G401.6 (cell line): ENCODE data around the gene SND1.
"Not testable (repeated sequence)": the region's sequence is repeated elsewhere in the genome, so short reads cannot be mapped to it uniquely, and the experiment has no call there.

ENCODE experiments used
- FAIRE-seq: peaks from 2 replicates; lab custom pipeline; 2012; peaks lifted over from hg19 to GRCh38; lab: Jason Lieb, UNC

SND1 gene

DNA sequence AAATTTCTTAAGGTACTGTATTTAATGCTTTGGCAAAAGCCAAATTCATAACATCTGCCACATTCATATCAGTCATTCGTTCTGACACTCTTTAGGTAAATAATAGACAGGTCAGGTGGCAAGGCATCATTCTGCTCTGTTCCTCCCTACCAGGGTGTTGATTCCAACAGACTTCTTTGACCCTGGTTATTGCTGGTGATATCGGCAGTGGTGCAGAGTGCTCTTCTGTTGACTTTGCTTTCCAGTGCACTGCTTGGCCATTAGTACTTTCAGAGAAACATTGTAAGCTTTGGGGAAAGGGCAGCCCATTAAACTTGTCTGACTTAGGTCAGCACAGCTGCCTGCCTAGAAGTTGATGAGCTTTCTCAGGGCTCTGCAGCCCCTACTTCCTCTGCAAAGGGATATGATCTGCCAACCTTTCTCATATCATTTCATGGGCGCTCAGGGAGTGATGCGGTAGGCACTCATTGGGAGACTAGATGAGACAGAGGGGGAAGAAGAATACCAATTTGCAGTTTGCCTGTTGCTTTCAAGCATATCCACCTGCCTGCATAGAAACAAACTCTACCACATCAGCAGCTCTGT is 240.0 kb downstream of the SND1 start:
- FAIRE-seq = no peak

DNA sequence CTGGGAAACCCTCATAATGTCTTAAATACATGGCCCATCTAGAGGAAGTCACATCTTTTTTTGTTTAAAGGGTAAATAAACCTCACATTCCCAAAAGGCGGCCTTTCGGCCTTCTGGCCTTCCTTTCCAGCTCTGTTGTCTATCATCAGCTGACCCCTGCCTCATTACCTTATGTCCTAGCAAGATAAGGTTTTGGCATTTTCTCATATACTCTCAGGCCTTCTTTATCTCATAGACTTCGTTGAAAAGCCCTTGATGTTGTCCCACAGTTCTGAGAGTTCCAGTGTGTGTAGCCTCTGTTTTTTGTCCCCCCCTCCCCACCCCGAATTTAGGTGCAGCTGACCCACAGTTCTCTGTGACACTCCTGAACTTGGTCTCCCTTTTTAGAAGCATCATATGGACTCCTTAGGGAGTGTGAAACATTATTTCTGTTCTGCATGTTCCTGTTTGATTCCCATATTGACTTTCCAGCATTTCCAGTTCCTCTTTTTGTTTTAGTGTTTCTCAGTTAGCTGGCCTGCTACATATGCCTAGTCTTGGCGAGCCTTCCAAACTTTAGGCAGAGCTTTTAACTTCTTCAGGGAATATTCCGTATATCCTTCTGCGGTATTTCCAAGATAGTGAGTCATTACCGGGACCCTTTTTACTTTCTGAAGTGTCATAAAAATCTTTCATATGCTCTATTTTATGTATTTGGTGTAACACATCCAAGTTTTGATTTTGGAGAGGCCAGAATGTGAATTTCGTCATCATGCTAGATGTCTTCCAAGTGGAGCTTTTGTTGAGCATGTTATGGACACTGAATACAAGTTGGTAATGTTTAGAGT is 240.7 kb downstream of the SND1 start:
- no peak for FAIRE-seq

DNA sequence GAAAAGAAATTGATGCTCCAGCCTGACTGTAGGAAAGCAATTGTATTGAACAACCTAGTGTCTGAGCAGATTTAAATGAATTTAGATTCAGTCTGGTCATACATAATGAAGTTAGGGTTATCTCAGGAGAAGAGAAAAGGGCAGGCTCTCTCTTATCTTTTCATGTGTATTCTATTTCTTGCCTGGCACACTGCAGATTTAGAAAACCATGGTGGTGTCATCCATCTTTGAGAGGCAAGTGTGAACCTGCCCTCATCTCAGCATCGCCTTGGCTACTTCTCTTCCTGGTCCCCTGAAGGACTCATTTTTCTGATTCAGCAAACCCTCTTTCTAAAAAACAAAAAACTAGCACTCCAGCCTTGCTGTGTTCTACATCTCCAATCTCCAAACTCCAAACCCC is 241.6 kb downstream of the SND1 start:
- FAIRE-seq = no peak

DNA sequence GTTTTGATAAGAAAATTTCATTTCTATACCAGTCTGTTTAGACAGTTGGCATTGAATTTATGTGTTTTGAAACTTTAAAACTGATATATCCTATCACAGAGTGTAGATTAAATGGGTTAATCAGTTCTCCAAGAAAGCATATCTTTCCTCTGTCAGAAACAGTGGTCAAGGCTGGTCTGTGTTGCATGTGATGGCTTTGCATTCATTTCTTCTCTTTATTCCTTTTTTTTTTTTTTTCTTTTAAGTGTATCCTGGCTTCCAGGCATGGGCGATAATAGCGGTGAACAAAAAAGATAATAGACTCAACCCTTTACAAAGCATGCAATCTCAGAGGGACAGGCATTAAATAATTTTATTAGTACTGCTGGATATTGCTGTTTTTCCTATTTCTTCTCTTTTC is 242.6 kb downstream of the SND1 start:
- FAIRE-seq = no peak

DNA sequence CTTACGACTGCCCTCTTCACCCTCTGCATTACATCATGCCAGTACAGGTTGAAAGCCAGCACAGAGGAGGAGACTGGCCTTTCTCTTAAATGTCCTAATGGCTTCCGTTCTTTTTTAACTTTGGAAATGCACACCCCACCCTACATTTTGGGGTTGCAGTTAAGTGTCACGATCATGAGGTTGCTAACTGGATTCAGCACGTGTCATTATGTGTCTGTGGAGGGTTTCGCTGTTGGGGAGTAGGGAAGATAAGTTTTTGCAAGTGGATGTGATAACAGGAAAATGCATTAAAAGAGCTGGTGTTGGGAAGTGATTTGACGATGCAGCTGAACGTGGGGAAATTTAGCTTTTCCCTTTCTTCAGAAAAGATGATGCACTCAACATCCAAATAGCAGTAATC is 243.4 kb downstream of the SND1 start:
- FAIRE-seq = no peak

DNA sequence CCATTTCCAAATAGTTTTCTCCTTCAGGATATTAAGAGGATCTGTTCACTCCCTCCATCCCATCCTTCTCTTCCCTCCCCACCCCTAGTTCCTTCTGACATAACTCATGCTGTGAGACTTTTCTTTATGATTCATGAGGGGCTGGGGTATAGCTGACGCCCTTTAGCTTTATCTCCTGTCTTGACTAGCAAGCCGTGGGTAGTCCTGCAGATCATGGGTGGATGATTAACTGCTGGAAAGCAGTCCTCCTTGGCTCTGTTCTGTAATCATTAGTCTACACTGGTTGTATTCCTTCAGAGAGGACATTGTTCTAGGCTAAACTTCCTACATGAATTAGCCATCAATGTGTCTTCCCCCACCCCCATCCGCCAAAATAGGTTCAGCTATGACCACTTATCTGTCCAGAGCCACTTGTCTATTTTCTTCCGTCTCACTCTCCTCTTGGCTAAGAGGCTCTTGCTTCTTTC is 243.9 kb downstream of the SND1 start:
- no peak for FAIRE-seq

DNA sequence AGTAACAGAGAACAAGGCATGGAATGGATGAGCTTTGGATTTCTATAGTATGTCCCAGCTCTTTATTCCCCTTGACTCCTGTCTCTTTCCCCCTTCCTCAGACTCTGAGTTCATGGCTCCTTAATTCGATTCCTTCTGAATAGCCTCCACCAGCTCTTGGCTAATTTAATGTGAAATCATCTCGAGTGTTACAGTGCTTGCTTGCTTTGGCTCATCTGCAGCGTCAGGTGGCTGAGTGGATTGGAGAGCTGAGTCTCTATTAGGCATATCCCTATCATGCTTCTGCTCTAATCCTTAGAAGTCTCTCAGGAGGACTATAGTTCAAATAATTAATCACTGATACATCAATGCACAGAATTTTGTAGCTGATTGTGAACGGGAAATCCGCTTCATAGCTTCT is 244.7 kb downstream of the SND1 start:
- FAIRE-seq = no peak

DNA sequence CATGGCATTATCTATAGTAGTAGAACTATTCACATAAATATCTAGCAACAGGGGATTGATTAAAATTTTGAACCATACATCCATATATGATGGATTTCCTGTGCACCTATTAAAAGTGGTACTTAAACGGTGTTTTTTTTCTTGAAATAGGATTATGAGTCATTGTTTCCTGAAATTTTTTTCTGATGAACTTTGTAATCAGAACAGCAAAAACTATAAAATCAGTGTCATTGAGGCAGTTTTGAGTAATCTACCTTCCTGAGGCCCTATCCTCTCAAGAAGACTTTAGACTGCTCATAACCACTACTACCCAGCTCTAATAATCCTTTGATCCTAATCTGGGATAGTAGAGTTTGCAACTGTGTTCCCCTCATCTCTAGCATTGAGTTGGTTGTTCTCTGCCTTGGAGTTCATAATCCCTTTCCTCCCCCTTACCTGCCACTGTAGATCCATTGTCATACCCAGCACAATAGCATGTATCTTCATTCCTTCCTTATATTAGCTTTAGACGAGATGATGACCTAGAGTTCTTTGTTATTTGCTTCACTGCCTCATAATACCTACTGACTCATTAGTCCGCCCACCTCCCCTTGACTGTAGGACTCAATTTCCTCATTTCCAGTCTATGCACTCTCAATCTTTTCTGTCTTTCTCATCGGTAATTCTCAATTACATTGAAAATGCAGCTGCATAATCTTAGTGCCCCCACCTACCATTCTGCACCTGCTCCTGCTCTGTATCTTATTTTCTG is 245.9 kb downstream of the SND1 start:
- no peak for FAIRE-seq

DNA sequence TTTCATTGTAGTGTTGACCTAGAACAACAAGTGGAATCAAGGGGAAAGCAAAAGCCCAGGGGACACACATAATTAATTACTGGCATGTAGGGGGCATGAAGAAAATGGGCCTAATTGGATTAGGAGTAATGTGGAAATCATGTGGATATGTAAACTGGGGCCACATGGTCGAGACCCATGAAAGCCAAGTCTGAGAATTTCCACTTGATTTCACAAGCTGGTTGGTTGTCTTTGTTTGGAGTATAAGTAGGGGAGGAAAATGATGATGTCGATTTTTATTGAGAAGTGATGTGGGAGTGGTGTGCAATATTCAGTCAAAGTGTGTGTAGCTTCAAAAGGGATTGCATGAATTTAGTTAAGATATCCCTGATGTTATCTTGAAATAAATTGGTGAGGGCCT is 247.4 kb downstream of the SND1 start:
- FAIRE-seq = no peak

DNA sequence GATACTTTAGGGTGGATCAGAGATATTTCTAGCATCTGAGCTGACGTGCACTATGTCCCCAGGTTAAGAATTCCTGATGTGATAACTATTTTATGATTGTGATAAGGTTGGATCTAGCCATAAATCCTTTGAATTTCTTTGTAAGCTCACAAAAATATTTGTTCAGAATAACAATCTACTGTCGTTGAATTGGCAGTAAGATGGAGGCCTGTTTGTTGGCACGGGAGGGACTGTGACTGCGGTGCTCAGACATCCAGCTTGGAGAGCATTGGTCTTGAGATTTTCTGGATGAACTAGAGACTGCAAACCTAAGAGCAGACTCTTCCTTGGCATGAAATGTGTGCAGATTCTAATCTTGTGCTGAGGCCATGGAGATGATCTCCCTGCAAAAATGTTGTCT is 248.1 kb downstream of the SND1 start:
- no peak for FAIRE-seq

DNA sequence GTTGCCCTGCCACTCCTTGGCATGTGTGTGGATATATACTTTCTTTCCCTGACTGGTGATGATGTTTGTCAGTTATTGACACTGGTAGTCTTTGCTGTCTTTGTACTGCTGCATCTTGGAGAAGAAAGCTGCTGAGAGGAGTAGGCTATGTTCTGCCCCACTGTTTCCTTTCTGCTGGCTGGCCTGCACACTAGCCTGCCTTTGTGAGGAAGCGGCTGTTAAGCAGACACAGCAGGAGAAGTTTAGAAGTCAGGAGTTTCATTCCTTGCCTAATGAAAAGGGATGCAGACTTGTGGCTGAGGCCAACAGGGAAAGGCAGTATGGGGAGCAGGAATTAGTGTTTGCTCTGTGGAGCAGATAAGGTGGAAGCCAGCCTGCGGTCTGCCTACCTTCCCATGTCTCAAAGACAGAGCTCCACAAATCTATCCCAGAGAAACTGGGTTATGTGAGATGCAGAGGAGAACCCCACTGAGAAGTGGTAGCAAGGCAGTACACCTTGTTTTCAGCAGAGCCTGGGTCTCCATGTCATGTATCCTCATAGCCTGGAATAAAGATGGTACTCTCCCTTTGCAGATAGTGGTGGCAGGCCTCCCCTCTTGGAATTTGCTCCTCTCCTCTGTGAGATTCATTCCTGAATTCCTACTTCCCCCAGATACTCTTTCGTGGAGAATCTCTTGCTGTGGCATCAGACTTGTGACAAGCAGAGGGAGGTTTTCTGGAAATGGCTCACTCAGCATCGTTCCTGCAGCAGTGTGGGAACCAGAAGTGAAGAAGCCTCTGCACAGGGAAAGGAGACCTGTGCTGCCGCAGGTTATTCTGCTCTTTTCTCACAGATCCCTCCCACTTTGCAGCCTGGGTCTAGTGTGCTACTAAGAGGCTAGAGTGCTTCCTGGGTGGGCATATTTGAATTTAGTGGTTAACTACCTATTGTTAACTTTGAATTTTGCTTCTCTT is 249.0 kb downstream of the SND1 start:
- FAIRE-seq = no peak

DNA sequence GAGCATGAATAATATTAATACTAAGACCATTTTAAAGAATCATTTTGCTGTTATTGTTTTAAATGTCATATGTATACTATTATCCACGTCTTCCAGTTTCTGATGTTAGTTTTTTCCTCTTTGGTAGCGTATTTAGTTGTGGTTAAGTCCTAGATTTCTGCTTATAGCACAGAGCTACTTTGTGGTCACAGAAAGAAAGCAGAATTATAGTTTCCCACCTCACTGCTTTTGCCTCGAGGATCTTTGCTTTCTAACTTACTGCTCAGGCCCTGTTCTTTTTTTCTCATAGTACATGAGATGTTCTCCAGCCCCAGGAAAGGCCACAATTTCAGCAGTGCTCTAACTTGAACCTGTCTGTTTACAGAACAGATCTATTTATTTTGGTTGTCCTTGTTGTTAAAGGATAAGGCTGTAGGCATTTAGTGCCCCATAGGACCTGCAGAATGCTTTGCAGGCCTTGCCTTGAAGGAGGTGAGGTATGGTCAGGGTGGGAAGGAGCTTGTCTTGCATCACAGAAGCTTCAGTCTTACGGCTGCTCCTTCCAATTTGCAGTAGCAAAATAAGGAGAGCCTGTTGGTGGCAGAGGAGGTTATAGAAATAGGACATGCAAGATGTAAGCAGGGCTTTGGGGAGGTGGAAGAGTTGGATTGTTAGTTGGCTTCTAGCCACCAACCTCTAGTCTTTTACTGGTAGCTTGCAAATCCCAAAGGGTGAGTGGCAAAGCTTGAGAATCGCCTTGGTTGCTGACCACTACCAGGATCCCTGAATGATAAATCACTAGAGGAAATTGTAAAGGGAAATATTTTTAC is 250.1 kb downstream of the SND1 start:
- FAIRE-seq = no peak

DNA sequence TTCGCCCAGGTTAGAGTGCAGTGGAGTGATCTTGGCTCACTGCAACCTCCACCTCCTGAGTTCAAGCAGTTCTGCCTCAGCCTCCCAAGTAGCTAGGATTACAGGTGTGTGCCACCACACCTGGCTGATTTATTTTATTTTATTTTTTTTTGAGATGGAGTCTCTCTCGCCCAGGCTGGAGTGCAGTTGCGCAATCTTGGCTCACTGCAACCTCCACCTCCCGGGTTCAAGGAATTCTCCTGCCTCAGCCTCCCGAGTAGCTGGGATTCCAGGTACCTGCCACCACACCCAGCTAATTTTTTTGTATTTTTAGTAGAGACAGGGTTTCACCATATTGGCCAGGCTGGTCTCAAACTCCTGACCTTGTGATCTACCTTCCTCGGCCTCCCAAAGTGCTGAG is 250.8 kb downstream of the SND1 start:
- not testable (repeated sequence) for FAIRE-seq

DNA sequence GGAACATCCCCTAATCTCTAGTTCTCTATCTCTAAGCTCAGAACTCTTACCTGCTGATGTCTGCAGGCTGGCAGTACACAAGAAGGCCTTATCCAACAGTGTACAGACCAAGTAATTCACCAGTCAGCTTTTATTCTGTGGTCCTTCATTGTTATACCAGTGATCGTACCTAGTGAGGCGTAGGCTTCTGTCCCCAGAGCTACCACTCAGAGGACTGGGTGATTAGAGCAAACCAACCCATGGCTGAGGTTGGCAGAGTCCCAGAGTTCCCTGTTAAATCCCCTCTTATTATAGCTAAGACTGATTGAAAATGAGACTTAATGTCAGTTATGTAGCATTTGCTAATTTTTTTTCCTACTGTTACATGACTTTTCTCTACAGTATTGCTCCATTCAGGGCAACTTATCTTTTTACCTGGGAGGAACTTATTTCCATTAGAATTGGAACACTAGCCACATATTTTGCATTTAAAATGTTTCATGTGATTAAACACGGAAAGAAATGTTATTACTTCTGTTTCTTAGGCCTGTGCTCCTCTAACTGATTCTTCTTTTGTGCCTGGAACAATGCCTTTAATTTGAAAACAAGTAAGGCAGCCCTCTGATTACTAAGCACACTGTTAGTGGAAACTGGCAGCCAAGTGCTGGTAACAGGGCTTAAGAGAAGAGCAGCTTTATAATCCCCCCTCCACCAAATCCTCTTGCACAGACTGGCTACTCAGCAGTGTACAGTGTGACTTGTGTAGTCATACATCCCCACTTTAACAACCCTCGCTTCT is 252.1 kb downstream of the SND1 start:
- no peak for FAIRE-seq

DNA sequence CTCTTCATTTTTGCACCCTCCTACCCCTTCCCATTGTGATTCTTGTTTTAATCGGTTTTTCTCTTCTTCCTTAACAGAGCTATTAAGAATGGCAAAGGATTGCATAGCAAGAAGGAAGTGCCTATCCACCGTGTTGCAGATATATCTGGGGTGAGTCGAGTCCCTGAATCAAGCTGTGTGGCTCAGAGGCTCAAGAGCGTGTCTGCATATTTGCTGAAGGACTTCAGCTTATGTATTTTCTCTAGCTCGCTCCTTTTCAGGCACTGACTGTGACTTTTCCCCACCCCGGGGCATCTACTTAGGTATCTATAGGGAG is 252.6 kb downstream of the SND1 start:
- no peak for FAIRE-seq

DNA sequence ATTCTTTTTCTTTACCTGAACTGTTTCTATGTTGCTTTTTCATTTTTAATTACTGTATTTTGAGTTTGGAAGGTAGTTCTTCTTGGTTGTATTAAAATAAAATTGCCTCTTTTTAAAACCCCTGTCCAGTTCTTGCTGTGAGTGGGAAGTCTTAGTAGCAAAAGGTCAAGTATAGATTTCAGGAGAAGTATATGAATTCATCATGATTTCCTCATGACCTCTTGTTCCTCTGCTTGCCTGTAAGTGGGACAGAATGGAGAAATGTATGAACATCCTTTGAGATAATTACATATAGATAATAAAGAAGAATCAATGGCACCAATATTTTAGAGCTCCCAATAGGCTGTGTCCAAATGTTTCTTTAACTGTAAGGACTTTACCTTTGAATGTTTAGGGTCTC is 253.0 kb downstream of the SND1 start:
- no peak for FAIRE-seq

DNA sequence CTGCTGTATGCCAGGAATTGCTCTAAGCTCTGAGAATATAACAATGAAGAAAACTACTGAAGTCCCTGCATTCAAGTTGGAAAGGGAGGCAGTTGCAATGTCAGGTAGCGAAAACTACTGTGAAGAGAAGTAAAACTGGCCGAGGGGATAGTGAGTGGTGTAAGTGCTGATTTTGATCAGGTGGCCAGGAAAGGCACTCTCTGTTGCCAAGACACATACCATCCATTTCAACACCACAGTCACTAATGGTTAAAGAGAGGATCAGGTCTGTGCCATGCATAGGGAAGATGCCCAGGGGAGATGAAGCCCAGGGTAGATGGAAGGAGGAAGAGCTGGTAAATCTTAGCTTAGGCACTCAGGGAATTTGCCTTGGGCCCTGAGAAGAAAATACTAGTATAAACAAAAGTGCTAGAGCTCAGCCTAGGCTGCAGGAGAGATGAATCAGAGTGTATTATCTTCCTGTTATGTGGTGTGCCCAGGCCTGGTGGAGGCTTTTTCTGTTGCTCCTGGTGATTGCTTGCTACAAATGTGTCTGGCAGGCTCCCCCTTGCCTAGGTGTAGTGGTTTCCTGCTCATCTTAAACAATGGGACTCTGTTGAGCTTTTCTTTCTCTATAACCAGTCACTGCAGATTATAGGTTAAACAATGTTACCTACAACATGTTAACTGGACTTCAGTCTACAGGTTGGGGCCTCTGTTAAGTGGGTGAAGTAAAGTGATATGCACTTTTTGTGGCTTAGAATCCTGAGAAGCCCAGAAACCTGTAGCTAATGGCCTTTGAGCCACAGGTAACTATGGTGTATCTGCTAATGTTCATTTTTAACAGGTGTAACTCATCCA is 253.7 kb downstream of the SND1 start:
- no peak for FAIRE-seq

DNA sequence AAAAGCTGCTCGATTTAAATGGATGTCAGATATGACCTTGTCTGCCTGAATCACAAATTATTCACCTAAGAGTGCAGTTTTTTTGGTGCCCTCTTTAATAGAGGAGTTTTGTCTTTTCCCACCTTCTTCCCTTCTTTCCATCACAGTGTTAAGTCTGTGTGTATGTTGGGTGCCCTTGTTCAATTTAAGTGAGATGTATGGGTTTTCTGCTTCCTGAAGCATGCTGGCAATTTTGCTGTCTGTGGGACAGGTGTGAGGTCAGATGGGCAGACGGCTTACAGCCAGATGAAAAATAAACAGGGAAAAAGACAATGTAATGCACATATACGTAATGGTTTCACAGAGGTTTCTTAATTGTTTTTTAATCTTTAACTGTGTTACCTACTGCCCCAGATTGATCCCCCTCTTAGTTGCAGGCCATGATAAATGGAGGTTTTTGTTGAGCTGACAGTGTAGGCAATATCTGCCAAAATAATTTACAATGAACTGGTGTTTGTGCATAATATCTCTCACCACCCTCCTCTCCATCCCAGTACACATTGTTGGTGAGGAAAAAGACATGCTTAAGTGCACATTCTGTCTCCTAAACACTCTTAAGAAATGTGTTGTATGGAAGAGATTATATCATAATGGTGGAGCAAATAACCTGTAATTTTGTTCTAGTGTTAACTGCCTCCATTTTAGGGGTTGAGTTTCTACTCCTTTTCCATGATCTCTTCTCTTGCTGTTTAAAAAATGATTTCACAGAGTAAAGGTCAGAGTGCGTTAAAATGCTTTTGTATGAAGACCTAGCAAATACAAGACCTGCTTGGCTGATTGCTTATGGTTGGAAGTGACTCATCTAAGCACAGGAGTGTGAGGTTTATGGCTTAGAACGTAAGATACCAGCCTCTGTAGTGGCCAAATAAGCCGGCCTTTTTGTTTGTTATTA is 255.4 kb downstream of the SND1 start:
- FAIRE-seq = no peak
